ENCODE measurements around the gene ENTPD5.
"Not testable (repeated sequence)": the region's sequence is repeated elsewhere in the genome, so short reads cannot be mapped to it uniquely, and the experiment has no call there.

The ENTPD5 gene

DNA sequence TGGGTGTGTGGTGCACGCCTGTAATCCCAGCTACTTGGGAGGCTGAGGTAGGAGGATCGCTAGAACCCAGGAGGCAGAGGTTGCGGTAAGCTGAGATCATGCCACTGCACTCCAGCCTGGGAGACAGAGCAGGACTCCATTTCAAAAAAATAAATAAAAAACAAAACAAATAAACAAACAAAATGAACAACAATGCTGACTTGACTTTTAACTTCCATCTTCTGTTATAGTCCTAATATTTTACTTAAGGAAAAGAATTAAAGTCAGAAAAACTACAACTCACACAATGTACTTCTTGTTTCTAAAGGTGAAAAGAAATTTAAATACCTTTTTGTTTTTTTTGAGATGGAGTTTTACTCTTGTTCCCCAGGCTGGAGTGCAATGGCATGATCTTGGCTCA is 13.4 kb downstream of the ENTPD5 start:
- not testable (repeated sequence) for DNase-seq (ENCODE audit: low spot score)

DNA sequence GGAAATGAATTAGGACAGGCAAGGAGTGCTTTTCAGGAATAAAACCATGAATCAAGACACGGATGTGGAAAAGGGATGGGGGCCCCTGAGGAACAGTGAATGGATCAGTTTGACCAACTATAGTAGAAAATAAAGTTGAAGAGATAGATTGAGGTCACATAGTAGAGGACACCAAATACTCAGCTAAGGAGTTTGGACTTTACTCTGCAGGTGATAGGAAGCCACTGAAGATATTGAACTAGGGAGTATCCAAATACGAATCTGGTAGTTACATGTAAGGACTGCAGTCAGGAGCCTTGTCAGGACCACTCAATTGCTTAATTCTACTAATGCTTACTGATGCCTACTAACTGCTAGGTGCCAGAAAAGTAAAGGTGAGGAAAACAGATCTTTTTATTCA is 20.4 kb downstream of the ENTPD5 start:
- no peak for DNase-seq (ENCODE audit: low spot score)

DNA sequence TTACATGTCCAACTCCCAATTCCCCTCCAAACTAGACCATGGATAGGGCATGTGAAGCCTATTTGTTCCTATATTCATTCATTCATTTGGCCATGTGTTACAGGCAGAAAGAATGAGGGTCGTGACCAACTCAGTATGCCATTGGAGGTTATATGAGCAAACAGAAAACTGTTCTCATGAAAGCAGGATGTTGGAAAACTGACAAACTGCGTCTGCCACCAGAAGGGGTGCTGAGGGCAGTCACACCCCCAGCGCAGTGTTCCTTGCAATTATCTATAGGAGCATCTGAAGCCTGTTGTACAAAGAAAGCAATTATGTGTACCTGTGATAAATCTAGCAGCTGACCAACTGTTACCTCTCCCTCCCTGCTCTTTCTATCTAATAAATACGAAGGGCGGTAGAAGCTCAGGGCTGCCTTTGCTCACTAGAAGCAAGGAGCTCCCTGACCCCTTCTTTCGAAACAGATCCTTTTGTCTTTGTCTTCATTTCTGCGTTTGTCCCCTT is 21.1 kb downstream of the ENTPD5 start:
- DNase-seq (ENCODE audit: low spot score), result no peak

DNA sequence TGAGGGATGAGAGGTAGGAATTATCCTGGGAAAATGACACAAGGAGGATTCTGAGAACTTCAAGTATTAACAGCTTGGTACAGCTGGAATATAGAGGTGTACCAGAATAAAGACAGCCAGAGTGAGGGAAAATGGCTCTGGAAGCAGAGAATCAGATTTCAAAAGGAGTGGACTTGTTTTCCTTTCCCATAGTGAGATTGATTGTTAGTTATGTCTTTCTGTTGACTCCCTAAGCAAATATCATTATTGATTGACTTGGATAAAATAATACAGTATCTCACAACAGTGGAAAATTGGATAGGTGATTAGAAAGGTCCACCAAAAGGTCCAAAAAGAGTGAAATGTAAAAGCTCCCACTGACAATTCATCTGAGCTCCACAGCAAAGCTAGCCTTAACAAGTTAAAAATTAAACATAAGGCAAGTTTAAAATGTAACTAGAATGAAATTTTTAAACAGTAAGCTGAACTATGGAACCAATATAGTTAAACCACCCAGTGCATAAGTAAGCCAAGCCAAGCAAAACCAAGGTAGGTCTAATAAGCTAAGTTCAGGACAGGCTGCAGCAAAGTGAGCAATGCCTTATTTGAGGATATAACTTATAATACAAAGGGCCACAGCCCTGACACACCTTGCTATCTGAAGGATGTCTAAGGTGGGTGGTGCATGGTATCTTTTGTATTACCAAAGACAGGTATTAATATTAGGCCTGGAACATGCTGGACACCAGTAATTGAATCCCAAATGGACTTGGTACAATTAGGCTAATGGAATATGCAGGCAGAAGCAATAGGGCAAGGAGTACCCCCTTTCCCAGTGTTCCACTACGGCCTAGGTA is 21.8 kb downstream of the ENTPD5 start:
- no peak for DNase-seq (ENCODE audit: low spot score)

DNA sequence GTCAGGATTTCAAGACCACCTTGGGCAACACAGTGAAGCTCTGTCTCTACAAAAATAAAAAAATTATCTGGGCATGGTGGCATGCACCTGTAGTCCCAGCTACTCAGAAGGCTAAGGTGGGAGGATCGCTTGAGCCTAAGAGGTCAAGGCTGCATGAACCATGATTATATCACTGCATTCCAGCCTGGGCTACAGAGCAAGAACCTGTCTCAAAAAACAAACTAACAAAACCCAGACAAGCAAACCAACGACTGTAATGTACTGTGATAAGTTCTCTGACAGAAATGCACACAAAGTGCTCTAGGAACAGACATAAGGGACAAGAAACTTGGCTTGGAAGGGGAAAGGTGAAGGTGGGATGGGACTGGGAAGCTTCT is 22.4 kb downstream of the ENTPD5 start:
- DNase-seq (ENCODE audit: low spot score), result no peak

DNA sequence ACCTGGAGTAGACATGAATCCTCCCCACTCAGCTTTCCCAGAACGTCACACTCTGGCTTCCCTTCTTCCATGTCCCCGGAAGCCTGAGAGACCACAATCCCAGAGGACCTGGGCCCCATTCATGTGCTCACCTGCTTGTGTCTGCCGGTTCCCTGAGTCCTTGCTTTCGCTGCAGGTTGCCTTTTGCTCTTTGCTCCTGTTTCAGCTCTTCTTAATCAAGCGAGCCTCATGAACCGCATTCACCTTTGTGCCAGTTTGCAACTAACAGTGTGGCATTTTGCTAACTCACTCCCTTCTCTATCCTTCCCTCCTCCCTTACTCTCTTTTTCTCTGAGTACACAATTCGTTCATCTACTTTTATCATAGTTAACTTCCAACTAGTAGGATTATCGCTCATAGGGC is 23.1 kb downstream of the ENTPD5 start:
- no peak for DNase-seq (ENCODE audit: low spot score)

DNA sequence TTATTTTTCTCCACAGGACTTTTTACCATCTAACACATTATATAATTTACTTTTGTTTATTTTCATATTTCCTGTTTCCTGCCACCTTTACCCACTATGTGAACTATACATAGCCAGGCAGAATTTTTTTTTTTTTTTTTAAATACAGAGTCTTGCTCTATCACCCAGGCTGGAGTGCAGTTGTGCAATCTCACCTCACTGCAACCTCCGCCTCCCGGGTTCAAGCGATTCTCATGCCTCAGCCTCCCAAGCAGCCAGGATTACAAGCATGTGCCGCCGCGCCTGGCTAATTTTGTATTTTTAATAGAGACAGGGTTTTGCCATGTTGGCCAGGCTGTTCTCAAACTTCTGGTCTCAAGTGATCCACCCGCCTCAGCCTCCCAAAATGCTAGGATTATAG is 24.2 kb downstream of the ENTPD5 start:
- not testable (repeated sequence) for DNase-seq (ENCODE audit: low spot score)

DNA sequence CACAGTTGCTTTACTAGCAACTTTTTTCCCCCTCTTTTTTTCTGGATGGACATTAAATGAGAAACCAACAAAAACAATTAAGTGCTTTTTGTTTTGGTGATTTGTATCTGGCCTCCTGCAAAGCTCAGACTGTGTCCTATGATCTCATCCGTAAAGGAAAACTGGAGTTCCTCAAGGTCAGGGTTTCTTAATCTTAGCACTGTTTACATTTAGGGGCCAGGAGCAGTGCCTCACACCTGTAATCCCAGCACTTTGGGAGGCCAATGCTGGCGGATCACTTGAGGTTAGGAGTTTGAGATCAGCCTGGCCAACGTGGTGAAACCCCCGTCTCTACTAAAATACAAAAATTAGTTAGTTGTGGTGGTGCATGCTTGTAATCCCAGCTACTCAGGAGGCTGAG is 28.0 kb downstream of the ENTPD5 start:
- DNase-seq (ENCODE audit: low spot score), result no peak

DNA sequence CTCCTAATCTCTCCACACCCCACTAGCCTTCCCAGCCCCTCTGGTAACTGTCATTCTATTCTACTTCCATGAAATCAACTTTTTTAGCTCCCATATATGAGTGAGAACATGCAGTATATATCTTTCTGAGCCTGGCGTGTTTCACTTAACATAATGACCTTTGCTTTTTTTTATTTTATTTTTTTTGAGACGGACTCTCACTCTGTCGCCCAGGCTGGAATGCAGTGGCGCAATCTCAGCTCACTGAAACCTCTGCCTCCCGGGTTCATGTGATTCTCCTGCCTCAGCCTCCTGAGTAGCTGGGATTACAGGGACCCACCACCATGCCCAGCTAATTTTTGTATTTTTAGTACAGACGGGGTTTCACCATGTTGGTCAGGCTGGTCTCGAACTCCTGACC is 30.4 kb downstream of the ENTPD5 start:
- DNase-seq (ENCODE audit: low spot score), result not testable (repeated sequence)

DNA sequence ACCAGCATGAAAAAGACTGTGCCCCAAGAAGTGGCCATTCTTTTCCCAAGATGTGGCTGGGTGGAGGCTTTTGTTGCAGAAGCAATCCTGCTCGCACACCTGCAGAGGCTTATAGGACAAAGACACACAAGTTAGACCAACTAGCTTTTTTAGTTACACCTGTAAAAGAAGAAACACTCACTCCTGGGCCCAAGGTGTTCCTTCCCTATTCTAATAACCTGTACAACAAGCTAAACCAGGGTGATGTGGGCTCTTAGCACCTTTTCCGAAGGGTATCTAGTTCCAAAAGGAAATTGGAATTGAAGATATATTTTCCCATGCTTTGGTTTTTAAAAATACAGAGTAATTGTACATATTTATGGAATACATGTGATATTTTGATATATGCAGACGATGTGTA is 31.0 kb downstream of the ENTPD5 start:
- DNase-seq (ENCODE audit: low spot score), result no peak

DNA sequence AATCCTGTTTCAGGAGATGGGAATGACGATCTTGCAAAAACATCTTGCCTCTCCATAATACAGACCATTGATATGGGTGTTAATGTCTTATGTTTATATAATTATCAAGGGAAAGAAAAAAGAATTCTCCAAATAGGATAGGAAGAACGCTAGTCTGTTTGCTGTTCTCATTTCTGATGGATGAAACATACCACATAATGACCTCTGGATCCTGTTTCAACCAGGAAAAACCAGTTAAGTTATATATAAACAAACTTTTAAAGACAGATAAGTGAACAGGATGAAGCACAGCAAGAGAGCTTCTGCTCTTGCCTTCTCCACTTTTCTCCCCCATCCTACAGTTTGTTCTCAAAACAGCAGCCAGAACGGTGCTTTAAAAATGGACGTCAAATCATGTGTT is 41.2 kb downstream of the ENTPD5 start:
- DNase-seq (ENCODE audit: low spot score), result no peak

DNA sequence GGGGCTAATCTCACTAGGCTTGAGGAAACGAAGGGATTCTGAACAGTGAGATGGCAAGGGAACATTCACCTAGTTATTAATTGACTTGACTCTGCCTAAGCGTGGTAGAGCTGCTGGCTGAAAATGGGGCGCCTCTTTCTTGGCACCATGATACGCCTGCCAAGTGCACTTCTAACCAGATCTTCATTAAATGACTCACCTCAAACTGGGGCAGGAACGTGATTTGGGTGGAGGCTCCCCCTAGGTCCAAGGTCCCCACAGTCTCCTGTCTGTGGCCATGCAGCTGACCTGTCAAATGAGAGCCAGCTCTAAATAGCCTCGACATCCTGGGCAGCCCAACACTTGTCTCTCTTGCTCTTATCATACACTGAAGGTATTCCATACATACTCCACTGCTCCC is 43.0 kb downstream of the ENTPD5 start:
- no peak for DNase-seq (ENCODE audit: low spot score)

DNA sequence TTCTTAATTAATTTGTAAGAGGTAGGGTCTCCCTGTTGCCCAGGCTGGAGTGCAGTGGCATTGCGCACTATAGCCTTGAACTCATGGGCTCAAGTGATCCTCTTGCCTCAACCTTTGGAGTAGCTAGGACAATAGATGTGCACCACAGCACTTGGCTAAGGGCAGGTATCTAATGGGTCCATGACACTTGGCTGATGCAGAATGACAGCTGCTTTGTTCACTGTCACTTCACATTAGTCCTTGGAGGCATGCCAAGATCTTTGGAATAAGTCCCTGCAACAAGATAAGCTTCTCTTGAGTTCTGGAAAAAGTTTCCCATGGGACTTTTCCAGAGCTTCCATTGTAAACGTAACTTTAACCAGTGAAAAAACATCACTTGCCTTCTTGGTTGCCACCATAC is 45.6 kb downstream of the ENTPD5 start:
- no peak for DNase-seq (ENCODE audit: low spot score)

DNA sequence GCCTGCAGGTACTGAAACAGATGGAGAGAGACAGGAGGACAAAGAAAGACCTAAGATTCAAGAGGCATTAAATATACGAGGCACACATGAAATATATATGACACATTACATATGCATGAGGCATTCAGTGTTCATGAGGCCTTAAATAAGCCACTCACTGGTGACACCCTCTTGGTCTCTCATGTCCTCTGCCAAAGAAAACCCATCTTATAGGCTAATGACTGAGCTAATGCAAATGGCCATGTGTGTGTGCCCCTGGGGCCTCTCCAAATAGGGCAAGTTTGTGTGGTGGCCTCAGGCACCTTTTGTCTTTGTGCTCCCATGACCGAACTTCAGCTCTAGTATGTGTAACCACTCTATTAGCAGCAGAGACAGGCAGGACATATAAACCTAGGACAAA is 50.2 kb downstream of the ENTPD5 start:
- no peak for DNase-seq (ENCODE audit: low spot score)

DNA sequence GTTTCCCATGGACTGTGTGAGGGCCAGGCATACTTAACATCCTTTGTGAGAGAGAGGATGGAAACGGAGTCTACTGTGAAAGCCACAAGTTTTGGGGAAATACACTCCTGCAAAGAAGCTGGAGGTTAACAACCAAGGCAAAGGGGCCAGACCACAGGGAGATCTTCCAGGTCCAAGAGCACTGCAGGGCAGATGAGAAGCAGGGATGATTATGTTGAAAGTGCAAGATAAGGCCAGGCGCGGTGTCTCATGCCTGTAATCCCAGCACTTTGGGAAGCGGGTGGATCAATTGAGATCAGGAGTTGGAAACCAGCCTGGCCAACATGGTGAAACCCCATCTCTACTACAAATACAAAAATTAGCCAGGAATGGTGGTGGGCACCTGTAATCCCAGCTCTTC is 53.9 kb downstream of the ENTPD5 start:
- no peak for DNase-seq (ENCODE audit: low spot score)

DNA sequence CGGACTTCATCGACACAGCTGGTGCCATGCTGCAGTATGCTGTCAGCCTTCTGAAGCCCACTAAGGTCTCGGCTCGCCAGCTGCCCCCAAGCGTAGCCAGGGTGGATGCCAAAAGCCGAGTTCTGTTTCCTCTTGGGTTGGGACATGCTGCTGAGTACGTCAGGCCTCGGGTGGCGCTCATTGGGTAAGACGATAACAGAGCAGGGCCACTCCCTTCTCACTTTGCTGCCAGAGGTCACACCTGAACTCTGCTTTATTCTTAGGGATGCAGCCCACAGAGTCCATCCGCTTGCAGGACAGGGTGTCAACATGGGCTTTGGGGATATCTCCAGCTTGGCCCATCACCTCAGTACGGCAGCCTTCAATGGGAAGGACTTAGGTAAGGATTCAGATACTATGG is 57.9 kb downstream of the ENTPD5 start:
- DNase-seq (ENCODE audit: low spot score), result no peak

DNA sequence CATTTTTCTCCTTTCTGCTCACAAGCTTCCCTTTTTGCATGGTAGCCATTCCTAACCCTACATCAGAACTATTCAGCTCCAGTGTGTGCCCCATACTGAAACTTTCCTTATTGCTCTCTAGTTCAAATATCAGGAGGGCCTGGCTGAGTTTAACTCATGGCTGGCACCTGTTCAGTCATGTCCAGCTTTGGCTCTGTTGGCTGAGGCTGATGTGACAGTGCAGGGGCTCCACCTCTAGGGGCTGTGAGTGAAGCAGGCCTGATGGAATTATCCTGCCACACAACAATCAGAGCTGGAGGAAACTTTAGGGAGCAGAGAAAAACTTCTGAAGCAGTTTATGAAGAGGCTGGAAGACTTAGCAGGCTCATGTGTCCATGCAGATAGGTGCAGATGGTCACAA is 60.5 kb downstream of the ENTPD5 start:
- no peak for DNase-seq (ENCODE audit: low spot score)

DNA sequence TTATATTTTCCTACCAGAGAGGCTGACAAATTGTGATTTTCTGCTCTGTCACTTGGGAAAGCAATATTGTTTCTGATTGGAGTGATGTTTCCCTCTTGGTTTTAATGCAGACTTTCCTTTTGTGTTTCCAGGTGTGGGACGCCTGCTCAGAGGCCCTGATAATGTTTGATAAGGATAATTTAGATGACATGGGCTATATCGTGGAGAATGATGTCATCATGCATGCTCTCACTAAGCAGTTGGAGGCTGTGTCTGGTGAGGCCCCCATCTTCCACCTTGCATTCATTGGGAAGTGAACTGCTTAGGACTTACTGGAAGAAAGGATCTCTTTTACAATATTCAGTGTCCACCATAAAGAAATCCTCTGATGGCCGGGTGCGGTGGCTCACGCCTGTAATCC is 63.4 kb downstream of the ENTPD5 start:
- DNase-seq (ENCODE audit: low spot score), result no peak

DNA sequence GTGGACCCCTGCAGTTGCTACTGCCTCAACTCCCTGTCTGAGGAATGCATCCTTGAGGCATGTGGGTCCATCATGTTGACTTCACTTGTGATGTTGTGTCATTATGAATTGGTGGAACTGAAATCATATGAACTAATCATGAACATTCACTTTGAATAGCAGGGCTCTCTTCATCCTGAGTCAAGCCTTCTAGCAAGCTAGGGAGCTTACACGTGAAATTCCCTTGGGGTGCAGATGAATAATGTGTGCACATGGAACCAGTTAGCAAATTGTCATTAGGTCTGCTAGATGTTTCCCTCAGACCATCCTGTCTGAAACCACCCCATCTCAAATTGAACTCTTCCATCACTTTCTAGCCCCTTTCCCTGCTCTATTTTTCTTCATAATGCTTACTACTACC is 65.4 kb downstream of the ENTPD5 start:
- no peak for DNase-seq (ENCODE audit: low spot score)

DNA sequence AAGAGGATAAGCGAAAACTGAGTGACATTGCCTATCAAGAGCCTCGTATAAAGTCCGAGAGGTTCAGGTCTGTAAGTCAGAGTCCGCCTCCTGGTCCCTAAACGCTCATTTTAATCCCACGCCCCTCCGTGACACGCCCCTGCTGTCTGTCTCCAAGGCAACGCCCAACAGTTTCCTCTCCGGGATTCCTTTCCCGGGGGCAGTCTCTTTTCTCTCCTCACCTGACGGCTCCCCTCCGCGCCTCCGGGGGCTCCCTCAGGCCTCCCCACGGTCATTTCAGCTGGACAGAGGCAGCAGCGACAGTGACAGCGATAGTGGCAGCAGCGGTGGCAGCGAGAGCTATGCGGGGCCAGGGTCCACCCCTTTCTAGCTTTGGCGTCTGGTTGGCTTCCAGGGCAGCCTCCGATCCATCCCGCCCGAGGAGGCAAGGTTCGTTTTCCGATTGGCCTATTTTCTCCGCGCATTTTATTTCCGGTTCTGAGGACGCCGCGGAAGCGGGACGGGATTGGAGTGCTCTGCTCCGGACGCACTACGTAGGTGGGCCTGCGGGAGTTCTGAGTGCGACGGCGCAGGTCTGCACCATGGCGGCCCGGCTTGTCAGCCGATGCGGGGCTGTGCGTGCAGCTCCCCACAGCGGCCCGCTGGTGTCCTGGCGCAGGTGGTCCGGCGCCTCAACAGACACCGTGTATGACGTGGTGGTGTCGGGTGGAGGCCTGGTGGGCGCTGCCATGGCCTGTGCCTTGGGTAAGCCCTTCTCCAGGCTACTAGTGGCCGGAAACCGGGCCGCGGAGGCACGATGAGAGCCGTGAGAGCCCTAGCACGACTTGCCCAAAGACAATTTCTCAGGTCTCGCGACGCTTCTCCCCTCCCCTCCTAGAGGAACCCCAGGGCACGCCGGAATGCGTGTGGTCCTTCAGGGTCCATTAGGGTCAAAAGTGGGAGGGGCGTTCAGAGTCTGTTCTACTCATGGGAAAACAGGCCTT is 69.0 kb downstream of the ENTPD5 start, which contains the start of the genes COQ6 and FAM161B:
TSS of gene COQ6 (plus strand) at position 551 of the 983 bp plus-strand sequence. CDS start at position 582, 31 bp downstream.
TSS of gene FAM161B (minus strand) at position 343 of the 983 bp plus-strand sequence. CDS start at position 275, 68 bp downstream.
- peak; percentile 93 for DNase-seq (ENCODE audit: low spot score)

DNA sequence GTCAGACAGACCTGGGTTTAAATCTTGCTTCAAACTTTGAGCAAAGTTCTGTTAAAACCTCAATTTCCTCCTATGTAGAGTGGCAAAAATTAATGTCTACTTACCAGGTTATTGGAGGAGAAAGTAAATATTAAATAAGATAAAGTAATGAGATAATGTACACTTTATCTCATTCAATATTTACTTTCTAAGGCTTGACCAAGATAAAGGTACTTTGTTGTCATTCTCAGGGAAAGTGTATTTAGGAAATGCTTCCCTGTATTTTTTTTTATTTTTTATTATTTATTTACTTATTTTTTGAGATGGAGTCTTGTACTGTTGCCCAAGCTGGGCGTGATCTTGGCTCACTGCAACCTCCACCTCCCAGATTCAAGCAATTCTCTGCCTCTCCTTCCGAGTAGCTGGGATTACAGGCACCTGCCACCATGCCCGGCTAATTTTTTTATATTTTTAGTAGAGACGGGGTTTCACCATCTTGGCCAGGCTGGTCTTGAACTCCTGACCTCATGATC is 73.9 kb downstream of the ENTPD5 start:
- no peak for DNase-seq (ENCODE audit: low spot score)

DNA sequence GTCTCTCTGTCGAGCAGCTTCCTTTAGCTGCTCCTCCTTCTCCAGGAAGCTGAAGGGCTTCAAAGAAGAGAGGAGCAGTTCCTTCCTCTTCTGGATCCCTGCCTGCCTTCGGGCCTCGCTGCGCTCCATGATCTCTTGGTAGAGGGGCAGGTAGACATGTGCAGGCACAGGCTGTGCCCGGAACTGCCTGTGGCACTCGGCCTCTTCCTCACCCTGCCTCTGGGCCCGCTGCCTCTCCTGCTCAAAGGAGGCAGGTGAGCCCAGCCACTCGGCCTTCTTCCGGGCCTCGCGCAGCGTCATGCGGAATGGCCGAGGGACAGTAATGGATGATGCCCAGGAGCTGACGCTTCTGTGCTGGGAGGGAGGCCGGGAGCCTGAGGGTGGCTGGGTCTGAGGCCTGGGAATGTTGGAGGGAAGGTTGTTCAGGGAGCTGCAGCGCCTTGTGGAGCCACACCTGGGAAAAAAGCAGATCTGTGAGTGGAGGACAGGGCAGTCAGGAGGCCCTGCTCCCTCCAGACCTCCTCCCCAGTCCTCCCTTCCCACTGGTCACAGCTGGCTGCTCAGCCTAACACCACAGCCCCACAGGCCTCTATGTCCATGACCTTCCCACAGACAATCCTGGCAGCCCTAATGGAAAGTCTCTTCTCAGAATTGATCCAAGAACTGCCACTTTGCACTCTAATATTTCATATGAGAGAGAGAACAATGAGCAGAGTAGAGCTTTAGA is 74.5 kb downstream of the ENTPD5 start:
- DNase-seq (ENCODE audit: low spot score), result no peak
